Left ventricle myocardium inferior (tissue), 1 donor: ENCODE measurements around the gene BTRC. TPM values are rescaled to one million over a fixed set of nuclear protein-coding genes. Genes with fewer than 3 reads are reported as not detected.

Source experiments
- DNase-seq: peaks from one replicate; pipeline ENCODE4 v3.0.0-alpha.2; 2020
- H3K27ac ChIP-seq: fragments of 200-600 bp; replicated peaks from 2 replicates; pipeline ENCODE4 v1.8.0; 2021
- H3K27me3 ChIP-seq: fragments of 200-600 bp; 2 replicates; pipeline ENCODE4 v1.8.0; 2021; ENCODE audit warnings: low read depth
- H3K36me3 ChIP-seq: fragments of 200-600 bp; 2 replicates; pipeline ENCODE4 v1.8.0; 2021
- H3K4me1 ChIP-seq: fragments of 200-600 bp; 2 replicates; pipeline ENCODE4 v1.8.0; 2021
- H3K4me3 ChIP-seq: fragments of 200-600 bp; 2 replicates; pipeline ENCODE4 v1.8.0; 2021; ENCODE audit warnings: mild to moderate bottlenecking, moderate library complexity
- H3K9me3 ChIP-seq: fragments of 200-600 bp; replicated peaks from 2 replicates; pipeline ENCODE4 v1.8.0; 2021
- CTCF ChIP-seq: fragments of 200-600 bp; IDR thresholded peaks from 2 replicates; pipeline ENCODE4 v1.8.0; 2021; ENCODE audit warnings: antibody characterized with exemption, mild to moderate bottlenecking, borderline replicate concordance
- intact Hi-C: fragments of 100-400 bp; cut with micrococcal nuclease; formaldehyde crosslinking; loops from one replicate; pipeline ENCODE4 v1.11.0; 2022
- total RNA-seq: library from RNA; stranded (reverse); fragmentation: NEBNext Ultra II Directional; extraction: Animal tissue kit (Norgen Biotek cat#: 25700); gene quantifications from one replicate; pipeline ENCODE4 v1.2.1, GENCODE V29; 2021
- donor health status: DM: no; HTN: yes; CAD: no; lungs with severe emphysema.

BTRC gene
- total RNA-seq, 1 donor from 2014 or later = 34.8 TPM

GRCh38 chr10:101441541-101442455, 87.8 kb downstream of the BTRC start:
- no peaks in the 10 kb centered on the region for H3K27me3 ChIP-seq
- H3K36me3 ChIP-seq = no peaks in the 10 kb centered on the region
- no peaks in the 10 kb centered on the region for H3K9me3 ChIP-seq
- peaks cover 36% of the 10 kb centered on the region for H3K4me1 ChIP-seq
- peak; percentile 72 for TF ChIP-seq CTCF
- H3K27ac ChIP-seq = no peak overlapping the region
- intact Hi-C loops = loop anchor here (10.0 kb wide), 1 partner anchor 147 kb away; no protein-coding TSS in a partner anchor
- no peak overlapping the region for H3K4me3 ChIP-seq
- no peak for DNase-seq

DNA sequence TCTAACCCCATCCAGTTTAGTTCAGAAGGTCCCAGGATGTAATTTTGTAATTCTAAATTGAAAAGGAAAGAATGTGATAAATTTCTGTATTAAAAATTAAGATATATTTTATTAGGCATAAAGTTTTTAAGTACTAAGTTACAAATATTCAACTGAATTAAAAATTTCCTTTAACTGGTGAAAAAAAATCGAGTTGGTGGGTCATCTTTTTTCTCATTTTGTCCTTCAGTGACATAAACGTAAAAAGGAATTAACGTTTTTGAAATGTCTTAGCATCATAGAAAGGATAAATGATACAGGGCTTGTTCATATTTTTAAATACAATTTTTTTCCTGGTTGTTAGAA, 88.5 kb downstream of the BTRC start:
- Histone ChIP-seq H3K9me3 (no peaks in the 10 kb centered on the region), H3K4me3 (no peak overlapping the region), H3K36me3 (no peaks in the 10 kb centered on the region), H3K4me1 (peaks cover 43% of the 10 kb centered on the region), H3K27me3 (no peaks in the 10 kb centered on the region), H3K27ac (no peak overlapping the region)
- DNase-seq = no peak
- no peak for TF ChIP-seq CTCF
- intact Hi-C loops = loop anchor here (10.0 kb wide), 1 partner anchor 148 kb away; no protein-coding TSS in a partner anchor

DNA sequence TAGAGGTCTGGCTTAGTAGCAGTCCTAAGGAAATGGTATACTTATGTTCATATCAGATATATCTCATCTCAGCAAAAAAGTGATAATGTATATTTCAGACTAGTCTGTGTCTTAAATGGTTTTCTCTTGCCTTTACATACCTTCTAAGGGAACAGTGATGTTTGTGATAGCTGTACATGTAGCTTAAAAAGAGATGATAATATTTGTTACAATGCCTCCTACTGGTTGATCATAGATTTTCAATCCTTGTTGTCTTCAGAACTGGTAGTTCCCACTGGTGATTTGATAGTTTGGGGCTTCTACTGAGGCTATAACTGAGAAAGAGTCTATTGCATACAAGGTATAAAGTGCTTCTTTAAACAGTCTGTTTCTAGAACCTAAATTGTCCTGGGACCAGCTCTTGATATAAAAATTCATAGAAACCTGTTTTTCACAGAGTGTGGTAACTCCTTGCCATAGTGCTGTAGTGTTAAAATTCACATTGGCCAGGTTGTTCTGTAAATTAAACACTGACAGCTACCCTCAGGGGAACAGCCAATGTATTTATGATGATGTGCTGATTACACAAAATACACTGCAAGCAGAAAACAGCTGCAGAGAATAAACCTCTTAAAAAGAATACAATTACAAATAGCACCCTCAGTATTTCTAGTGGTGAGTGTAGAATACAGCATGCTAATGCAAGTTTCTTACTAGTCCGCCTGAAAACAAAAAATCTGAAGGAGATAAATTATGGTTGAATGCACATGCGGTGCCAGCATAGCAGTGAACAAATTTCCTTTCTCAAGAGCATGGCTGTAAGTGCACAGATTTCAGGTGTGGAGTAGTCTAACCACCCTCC, 90.3 kb downstream of the BTRC start:
- intact Hi-C loops = loop anchor here (10.0 kb wide), 1 partner anchor 149 kb away; no protein-coding TSS in a partner anchor

GRCh38 chr10:101446071-101446470, 92.1 kb downstream of the BTRC start:
- no peak for TF ChIP-seq CTCF
- Histone ChIP-seq H3K36me3 (no peaks in the 10 kb centered on the region), H3K27ac (peak overlapping the region; percentile 69), H3K4me3 (no peak overlapping the region), H3K9me3 (no peaks in the 10 kb centered on the region), H3K27me3 (no peaks in the 10 kb centered on the region), H3K4me1 (peaks cover 73% of the 10 kb centered on the region)
- intact Hi-C loops = loop anchor here (10.0 kb wide), 1 partner anchor 151 kb away; no protein-coding TSS in a partner anchor
- no peak for DNase-seq

More for the DNA sequence above, 90.3 kb downstream of the BTRC start:
- Histone ChIP-seq H3K9me3 (no peaks in the 10 kb centered on the region), H3K27me3 (no peaks in the 10 kb centered on the region), H3K27ac (peak overlapping the region; percentile 25), H3K4me1 (peaks cover 56% of the 10 kb centered on the region), H3K36me3 (no peaks in the 10 kb centered on the region), H3K4me3 (no peak overlapping the region)
- TF ChIP-seq CTCF = peak; percentile 19
- no peak for DNase-seq

DNA sequence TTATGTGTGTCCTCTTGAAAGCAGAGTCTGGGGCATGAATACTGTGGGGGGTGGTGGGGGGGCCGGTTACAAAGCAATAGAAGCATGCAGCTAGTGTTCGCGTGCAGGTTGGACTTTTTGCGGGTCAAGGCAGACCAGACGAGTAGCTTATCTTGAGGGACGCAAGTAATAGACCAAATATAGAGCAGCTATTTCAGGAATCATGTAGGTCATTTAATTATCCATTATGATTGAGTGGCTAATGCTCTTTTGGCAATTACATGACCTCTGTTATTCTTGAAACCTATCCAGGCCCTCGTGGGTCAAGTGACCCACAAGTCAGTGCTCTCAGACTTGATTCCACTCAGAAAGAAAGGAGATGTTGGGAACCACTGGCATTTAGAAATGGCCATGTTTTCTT, 93.0 kb downstream of the BTRC start:
- H3K27ac ChIP-seq = peak overlapping the region; percentile 69
- TF ChIP-seq CTCF = no peak
- intact Hi-C loops = loop anchor here (10.0 kb wide), 1 partner anchor 152 kb away; no protein-coding TSS in a partner anchor
- H3K4me3 ChIP-seq = peak overlapping the region; percentile 14
- peaks cover 79% of the 10 kb centered on the region for H3K4me1 ChIP-seq
- H3K36me3 ChIP-seq = no peaks in the 10 kb centered on the region
- H3K27me3 ChIP-seq = no peaks in the 10 kb centered on the region
- DNase-seq = peak; percentile 25
- no peaks in the 10 kb centered on the region for H3K9me3 ChIP-seq
